AG10803 (cell line): Measurements from ENCODE around the gene SLC7A4.
"Not testable (repeated sequence)": the region's sequence is repeated elsewhere in the genome, so short reads cannot be mapped to it uniquely, and the experiment has no call there.

Source experiments
- DNase-seq: peaks from one replicate; pipeline ENCODE4 v3.0.0; 2010; ENCODE audit warnings: low read depth
- H3K4me3 ChIP-seq: 2 replicates; pipeline ENCODE4 v1.5.1; 2011; ENCODE audit warnings: mild to moderate bottlenecking, low read length, control low read depth
- TF ChIP-seq, protein P1 (sequence below): conservative IDR thresholded peaks from 2 replicates; pipeline ENCODE4 v1.5.1; 2011; ENCODE audit warnings: mild to moderate bottlenecking, low read length, control low read depth, inconsistent platforms

Gene SLC7A4

GRCh38 chr22:21041937-21042336, 9.6 kb upstream of the SLC7A4 start:
- H3K4me3 ChIP-seq = no peak overlapping the region
- TF ChIP-seq, protein P1, sequence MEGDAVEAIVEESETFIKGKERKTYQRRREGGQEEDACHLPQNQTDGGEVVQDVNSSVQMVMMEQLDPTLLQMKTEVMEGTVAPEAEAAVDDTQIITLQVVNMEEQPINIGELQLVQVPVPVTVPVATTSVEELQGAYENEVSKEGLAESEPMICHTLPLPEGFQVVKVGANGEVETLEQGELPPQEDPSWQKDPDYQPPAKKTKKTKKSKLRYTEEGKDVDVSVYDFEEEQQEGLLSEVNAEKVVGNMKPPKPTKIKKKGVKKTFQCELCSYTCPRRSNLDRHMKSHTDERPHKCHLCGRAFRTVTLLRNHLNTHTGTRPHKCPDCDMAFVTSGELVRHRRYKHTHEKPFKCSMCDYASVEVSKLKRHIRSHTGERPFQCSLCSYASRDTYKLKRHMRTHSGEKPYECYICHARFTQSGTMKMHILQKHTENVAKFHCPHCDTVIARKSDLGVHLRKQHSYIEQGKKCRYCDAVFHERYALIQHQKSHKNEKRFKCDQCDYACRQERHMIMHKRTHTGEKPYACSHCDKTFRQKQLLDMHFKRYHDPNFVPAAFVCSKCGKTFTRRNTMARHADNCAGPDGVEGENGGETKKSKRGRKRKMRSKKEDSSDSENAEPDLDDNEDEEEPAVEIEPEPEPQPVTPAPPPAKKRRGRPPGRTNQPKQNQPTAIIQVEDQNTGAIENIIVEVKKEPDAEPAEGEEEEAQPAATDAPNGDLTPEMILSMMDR = no peak
- DNase-seq = peak; percentile 35

DNA sequence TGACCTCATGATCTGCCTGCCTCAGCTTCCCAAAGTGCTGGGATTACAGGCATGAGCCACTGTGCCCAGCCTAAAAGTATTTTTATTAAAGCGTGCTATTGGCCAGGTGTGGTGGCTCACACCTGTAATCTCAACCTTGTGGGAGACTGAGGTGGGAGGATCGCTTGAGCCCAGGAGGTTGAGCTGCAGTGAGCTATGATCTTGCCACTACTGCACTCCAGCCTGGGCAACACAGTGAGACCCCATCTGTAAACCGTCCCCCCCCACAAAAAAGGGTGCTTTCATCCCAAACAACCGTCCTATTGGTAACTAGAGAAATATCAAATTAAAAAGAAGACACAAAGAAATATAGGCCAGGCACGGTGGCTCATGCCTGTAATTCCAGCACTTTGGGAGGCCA, 6.8 kb upstream of the SLC7A4 start:
- not testable (repeated sequence) for H3K4me3 ChIP-seq, DNase-seq

DNA sequence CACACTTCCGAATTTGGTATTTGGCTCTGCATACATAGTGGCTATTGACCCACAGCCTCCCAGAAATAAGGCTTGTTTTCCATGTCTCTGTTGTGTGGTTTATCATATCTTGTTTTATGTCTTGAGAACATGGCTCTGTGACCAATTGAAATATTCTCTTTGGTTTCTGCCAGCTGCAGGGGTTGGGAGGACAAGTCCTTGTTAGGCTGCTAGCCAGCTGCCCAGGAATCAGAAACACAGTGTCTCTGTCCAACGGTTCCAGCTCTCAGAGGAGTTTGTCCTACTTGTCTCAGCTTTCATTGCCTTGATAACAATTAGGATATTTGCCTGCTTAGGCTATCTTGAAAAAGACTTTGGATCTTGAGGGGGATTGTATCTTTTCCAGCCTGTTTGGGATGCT, 6.0 kb upstream of the SLC7A4 start:
- TF ChIP-seq, protein P1 = no peak
- DNase-seq = peak; percentile 62
- no peak overlapping the region for H3K4me3 ChIP-seq

DNA sequence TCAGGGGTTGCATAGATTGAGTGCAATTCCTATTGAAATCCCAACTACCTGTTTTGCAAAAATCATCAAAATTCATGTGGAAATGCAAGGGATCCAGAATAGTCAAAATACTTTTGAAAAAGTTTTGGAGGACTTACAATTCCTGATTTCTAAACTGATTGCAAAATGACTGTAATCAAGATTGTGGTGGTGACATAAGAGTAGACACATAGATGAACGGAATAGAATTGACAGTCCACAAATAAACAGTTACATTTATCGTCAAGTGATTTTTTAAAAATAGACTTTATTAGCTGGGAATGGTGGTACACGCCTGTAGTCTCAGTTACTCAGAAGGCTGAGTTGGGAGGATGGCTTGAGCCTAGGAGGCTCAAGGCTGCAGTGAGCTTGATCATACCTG, 2.6 kb upstream of the SLC7A4 start:
- no peak for DNase-seq
- no peak overlapping the region for H3K4me3 ChIP-seq
- TF ChIP-seq, protein P1 = no peak

DNA sequence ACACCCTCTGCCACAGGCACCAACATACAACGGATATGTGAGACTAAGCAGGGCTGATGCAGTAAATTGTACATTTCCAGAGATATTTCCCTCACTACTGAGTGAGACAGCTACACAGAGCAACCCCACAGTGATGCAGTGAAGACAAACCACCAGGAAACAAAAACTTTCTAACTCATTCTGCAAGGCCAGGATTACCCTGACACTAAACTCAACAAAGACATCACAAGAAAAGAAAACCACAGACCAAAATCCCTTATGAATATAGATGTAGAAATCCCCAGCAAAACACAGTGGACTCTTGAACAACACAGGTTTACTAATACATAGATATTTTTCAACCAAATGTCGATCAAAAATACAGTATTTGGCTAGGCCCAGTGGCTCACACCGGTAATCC, 1.5 kb upstream of the SLC7A4 start:
- TF ChIP-seq, protein P1 = no peak
- H3K4me3 ChIP-seq = no peak overlapping the region
- DNase-seq = peak; percentile 21

DNA sequence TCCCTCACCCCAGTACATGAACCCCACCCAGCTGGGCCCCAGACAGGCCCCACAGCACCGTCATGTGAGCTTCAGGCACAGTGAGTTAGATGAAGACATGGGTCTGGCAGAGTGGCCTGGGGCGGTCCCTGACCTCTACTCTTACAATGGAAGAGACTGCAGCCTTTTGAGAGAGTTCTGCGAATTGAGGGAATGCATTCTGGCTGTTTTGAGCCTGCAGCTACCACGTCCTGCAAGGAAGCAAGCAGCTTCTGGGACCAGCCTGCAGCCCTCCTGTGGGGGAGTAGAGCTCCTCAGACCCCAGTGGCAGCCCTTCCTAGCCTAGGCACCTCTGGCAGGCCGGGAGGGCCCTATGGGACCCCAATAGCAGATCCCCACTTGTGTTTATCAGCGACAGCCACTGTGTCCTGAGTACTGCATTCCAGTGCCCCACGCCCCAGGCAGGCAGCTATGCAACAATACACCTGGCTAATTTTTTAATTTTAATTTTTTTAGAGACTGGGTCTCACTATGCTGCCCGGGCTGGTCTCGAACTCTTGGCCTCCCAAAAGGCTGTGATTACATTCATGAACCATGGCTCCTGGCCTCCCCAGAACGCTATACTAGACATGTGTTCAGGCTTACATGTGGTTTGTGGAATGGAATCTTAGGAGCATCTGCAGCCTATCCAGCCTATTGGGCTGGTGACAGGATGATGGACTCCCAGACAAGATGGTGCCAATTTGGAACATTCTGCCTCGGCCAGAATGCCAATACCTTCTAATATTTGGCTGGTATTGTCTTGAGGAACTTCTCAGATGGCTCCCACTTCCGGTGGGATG, 717 bp upstream of the SLC7A4 start:
- TF ChIP-seq, protein P1 = no peak
- no peak overlapping the region for H3K4me3 ChIP-seq
- DNase-seq = peak; percentile 75

DNA sequence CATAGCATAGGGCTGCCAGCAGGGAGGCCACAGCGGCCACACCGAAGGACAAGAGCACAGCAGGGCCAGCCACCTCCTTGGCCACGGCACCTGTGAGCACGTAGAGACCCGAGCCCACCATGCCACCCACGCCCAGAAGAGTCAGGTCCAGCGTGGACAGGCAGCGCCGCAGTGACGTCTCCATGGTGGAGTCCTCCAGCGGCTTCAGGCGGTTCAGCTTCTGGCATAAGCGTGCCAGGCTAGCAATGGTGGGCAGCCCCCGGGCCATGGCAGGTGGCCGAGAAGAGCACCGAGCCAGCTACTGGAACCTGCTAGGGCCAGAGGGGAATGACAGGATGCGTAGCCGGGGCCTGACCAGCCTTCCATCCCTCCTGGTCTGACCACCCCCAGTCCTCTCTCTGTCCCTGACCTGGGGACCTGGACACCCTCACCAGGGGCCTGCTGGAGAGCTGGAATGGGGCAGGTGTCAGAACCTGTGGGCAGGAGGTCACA, 770 bp downstream of the SLC7A4 start:
- H3K4me3 ChIP-seq = no peak overlapping the region
- TF ChIP-seq, protein P1 = no peak

More for the DNA sequence above, 770 bp downstream of the SLC7A4 start:
- DNase-seq = no peak
